ENCODE data around the gene BRI3BP.

The BRI3BP gene, protein sequence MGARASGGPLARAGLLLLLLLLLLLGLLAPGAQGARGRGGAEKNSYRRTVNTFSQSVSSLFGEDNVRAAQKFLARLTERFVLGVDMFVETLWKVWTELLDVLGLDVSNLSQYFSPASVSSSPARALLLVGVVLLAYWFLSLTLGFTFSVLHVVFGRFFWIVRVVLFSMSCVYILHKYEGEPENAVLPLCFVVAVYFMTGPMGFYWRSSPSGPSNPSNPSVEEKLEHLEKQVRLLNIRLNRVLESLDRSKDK

DNA sequence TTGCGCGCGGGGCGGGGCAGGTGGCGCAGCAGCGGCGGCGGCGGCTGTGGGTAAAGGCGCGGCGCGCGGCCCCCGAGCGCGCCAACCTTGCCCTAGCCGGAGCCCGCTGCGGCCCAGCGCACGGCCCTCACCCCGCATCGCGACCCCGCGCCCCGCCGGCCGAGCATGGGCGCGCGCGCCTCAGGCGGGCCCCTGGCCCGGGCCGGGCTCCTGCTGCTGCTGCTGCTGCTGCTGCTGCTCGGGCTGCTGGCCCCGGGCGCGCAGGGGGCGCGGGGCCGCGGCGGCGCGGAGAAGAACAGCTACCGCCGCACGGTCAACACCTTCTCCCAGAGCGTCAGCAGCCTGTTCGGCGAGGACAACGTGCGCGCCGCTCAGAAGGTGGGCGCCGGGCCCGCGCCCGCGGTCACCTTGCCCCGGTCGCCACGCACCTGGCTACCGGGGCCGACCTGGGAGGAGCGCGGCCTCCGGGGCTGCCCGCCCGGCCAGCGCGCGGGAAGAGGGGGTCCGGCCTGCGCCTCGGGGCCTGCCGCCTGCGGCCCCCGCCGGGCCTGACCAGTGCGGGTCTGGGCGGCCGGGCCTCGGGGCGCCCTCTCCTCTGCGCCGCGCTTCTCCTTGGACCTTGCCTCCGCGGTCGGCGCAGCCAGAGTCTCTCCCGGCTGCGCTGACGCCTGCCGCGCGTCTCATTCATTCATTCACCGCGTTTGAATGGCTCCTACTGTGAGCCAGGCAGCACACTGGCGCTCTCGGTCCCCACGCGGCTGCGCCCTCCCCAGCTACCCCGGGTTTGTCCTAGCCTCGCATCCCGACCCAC is at the start of gene BRI3BP:
BRI3BP (plus strand) TSS at position 20 of the 811 bp plus-strand sequence; CDS start at position 166, 146 bp downstream.
- TF ChIP-seq, protein P1, sequence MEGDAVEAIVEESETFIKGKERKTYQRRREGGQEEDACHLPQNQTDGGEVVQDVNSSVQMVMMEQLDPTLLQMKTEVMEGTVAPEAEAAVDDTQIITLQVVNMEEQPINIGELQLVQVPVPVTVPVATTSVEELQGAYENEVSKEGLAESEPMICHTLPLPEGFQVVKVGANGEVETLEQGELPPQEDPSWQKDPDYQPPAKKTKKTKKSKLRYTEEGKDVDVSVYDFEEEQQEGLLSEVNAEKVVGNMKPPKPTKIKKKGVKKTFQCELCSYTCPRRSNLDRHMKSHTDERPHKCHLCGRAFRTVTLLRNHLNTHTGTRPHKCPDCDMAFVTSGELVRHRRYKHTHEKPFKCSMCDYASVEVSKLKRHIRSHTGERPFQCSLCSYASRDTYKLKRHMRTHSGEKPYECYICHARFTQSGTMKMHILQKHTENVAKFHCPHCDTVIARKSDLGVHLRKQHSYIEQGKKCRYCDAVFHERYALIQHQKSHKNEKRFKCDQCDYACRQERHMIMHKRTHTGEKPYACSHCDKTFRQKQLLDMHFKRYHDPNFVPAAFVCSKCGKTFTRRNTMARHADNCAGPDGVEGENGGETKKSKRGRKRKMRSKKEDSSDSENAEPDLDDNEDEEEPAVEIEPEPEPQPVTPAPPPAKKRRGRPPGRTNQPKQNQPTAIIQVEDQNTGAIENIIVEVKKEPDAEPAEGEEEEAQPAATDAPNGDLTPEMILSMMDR (IDR thresholded peaks at IDR 0.05; ENCODE audit: low read depth, low read length, missing control alignments) = no peak
- DNase-seq (ENCODE audit: low read depth) = no peak
- in situ Hi-C loops (cut with HindIII; ENCODE audit: low sequenced_read_pairs) = no loop called here
- H3K4me3 ChIP-seq (ENCODE audit: low read depth, low read length) = peak within 1 kb of the TSS; percentile 46

DNA sequence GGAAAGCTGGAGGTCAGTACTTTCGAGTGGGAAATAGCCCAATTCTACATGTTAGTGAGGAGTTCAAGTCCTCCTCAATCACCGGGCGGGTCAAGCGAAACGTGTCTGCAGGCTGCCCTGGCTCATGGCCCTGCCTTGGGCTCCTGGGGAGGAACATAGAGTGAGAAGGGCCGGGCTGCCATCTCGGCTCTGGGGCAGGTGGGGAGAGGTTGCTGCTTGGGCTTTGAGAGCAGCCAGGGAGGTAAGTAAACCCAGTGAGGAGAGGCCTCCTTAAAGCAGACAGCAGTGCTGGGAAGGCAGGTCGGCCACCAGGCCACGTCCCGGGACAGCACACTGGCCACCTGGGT is 47.0 kb upstream of the BRI3BP start:
- no peak overlapping the region for H3K4me3 ChIP-seq (ENCODE audit: low read depth, low read length)
- in situ Hi-C loops (cut with HindIII; ENCODE audit: low sequenced_read_pairs) = no loop called here
- TF ChIP-seq, protein P1 (IDR thresholded peaks at IDR 0.05; ENCODE audit: low read depth, low read length, missing control alignments) = no peak
- DNase-seq (ENCODE audit: low read depth) = no peak

DNA sequence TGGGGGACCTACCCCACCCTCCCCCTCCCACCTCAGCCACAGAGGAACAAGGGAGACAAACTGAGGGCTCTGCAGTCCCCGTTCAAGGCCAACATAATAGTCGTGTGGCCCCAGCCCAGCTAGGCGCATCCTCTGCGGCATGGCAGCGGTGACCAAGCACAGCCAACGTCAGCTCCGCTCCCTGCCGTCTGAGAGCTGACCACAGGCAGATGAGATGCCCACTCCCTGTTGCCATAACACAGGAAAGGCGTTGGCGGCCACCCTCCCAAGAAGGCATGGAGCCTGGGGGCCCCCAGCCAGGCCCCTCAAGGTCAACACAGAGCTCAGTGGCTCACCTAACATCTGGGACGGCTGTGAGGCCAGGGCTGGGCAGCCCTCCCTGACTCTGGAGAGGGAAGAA is 46.4 kb upstream of the BRI3BP start:
- TF ChIP-seq, protein P1 (IDR thresholded peaks at IDR 0.05; ENCODE audit: low read depth, low read length, missing control alignments) = no peak
- H3K4me3 ChIP-seq (ENCODE audit: low read depth, low read length) = no peak overlapping the region
- in situ Hi-C loops (cut with HindIII; ENCODE audit: low sequenced_read_pairs) = no loop called here
- DNase-seq (ENCODE audit: low read depth) = no peak

DNA sequence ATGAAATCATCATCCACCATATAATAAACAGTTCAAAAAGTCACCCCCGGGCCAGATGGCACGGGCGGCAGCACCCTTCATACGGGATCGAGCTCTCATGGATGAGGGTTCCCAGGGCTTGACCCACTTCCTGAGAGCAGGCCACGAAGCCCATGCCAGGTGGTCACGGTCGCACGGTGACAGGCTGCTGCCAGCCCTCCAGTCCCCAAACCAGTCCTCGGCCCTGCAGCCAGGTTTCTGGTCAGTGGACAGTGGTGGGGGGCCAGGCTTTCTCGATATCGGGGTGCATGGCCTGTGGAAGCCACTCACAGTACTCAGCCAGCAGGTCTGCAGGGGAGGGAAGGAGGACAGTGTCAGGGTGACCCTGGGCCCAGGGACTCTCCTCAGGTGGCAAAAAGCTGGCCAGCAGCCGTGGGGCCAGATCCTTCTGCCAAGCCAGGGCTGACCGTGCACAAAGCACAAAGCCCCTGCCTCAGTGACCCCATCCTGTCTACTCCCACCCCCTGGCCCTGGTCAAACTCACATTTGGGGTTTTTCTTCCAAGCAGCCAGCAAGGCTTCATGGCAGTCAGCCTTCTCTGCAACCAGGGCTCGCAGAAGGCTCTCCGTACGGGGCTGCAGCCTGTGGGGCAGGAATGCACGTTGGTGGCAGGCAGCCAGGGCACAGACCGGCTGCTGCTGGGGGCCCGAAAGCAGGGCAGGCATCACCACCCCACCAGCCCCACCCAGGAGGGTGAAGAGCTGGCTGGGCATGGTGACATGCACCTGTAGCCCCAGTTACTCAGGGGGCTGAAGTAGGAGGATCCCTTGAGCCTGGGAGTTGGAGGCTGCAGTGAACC is 45.7 kb upstream of the BRI3BP start:
- TF ChIP-seq, protein P1 (IDR thresholded peaks at IDR 0.05; ENCODE audit: low read depth, low read length, missing control alignments) = no peak
- DNase-seq (ENCODE audit: low read depth) = no peak
- in situ Hi-C loops (cut with HindIII; ENCODE audit: low sequenced_read_pairs) = no loop called here
- no peak overlapping the region for H3K4me3 ChIP-seq (ENCODE audit: low read depth, low read length)

DNA sequence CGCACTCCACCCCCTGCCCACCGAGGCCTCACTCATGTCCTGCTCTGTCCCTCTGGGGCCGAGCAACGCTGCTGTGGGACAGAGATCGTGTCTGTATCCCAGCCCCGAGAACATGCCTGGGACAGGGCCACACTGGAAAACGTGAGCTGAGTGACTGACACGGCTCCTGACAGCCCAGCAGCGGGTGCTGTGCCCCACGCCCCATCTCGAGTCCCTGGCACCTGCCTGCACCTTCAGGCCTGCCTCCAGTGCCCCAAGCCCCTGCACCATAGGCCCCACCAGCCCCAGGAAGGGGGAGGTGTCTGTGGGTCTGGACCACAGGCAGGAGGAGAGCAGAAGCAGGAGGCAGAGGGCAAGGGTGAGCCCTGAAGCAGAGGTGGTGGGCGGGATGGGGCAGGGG is 44.4 kb upstream of the BRI3BP start:
- no peak for DNase-seq (ENCODE audit: low read depth)
- no peak overlapping the region for H3K4me3 ChIP-seq (ENCODE audit: low read depth, low read length)
- in situ Hi-C loops (cut with HindIII; ENCODE audit: low sequenced_read_pairs) = no loop called here
- TF ChIP-seq, protein P1 (IDR thresholded peaks at IDR 0.05; ENCODE audit: low read depth, low read length, missing control alignments) = no peak

All from astrocyte of the cerebellum (primary cell).